ENCODE measurements around the gene CSPG4. TPM values are rescaled to one million over a fixed set of nuclear protein-coding genes. Genes with fewer than 3 reads are reported as not detected.
"Not testable (repeated sequence)": the region's sequence is repeated elsewhere in the genome, so short reads cannot be mapped to it uniquely, and the experiment has no call there.

CSPG4 gene
- total RNA-seq, 1 donor from 2014 or later, result 0.41 TPM

GRCh38 chr15:75694241-75695182, 18.1 kb downstream of the CSPG4 start:
- peak; percentile 68 for TF ChIP-seq CTCF (IDR thresholded peaks at IDR 0.05; ENCODE audit: unreplicated experiment)
- peaks cover 8% of the 10 kb centered on the region for H3K4me1 Mint-ChIP-seq (ENCODE audit: low read depth)
- peak; percentile 55 for DNase-seq (ENCODE audit: low spot score, unreplicated experiment)
- no peak overlapping the region for H3K4me3 Mint-ChIP-seq (ENCODE audit: low read depth)
- H3K36me3 Mint-ChIP-seq (ENCODE audit: insufficient read depth), result no peaks in the 10 kb centered on the region
- H3K27ac Mint-ChIP-seq, result peak overlapping the region; percentile 73
- no peaks in the 10 kb centered on the region for H3K9me3 Mint-ChIP-seq (ENCODE audit: low read depth)
- H3K27me3 Mint-ChIP-seq, result peaks cover 17% of the 10 kb centered on the region

GRCh38 chr15:75693501-75694240, 19.0 kb downstream of the CSPG4 start:
- Mint-ChIP-seq H3K27ac (no peak overlapping the region), H3K4me1 (ENCODE audit: low read depth) (peaks cover 8% of the 10 kb centered on the region), H3K36me3 (ENCODE audit: insufficient read depth) (no peaks in the 10 kb centered on the region), H3K27me3 (peaks cover 14% of the 10 kb centered on the region), H3K4me3 (ENCODE audit: low read depth) (no peak overlapping the region), H3K9me3 (ENCODE audit: low read depth) (no peaks in the 10 kb centered on the region)
- no peak for TF ChIP-seq CTCF (IDR thresholded peaks at IDR 0.05; ENCODE audit: unreplicated experiment)
- DNase-seq (ENCODE audit: low spot score, unreplicated experiment), result no peak

- not testable (repeated sequence) for DNase-seq (ENCODE audit: low spot score, unreplicated experiment); H3K27ac Mint-ChIP-seq; H3K36me3 Mint-ChIP-seq (ENCODE audit: insufficient read depth); H3K4me3 Mint-ChIP-seq (ENCODE audit: low read depth); H3K9me3 Mint-ChIP-seq (ENCODE audit: low read depth); H3K4me1 Mint-ChIP-seq (ENCODE audit: low read depth)
- H3K27me3 Mint-ChIP-seq, result peaks cover 14% of the 10 kb centered on the region
Observed at GRCh38 chr15:75693028-75693427, 19.6 kb downstream of the CSPG4 start.

- not testable (repeated sequence) for H3K4me1 Mint-ChIP-seq (ENCODE audit: low read depth); H3K36me3 Mint-ChIP-seq (ENCODE audit: insufficient read depth); H3K9me3 Mint-ChIP-seq (ENCODE audit: low read depth); H3K27ac Mint-ChIP-seq; H3K27me3 Mint-ChIP-seq; H3K4me3 Mint-ChIP-seq (ENCODE audit: low read depth); DNase-seq (ENCODE audit: low spot score, unreplicated experiment)
Observed at GRCh38 chr15:75692311-75692710, 20.3 kb downstream of the CSPG4 start.

GRCh38 chr15:75689429-75689828, 23.2 kb downstream of the CSPG4 start:
- H3K4me1 Mint-ChIP-seq (ENCODE audit: low read depth); H3K36me3 Mint-ChIP-seq (ENCODE audit: insufficient read depth); H3K27ac Mint-ChIP-seq; H3K4me3 Mint-ChIP-seq (ENCODE audit: low read depth); DNase-seq (ENCODE audit: low spot score, unreplicated experiment); H3K9me3 Mint-ChIP-seq (ENCODE audit: low read depth): not testable (repeated sequence)
- H3K27me3 Mint-ChIP-seq, result peaks cover 14% of the 10 kb centered on the region

- H3K9me3 Mint-ChIP-seq (ENCODE audit: low read depth), result no peaks in the 10 kb centered on the region
- no peak overlapping the region for H3K27ac Mint-ChIP-seq
- no peak for DNase-seq (ENCODE audit: low spot score, unreplicated experiment)
- no peak overlapping the region for H3K4me3 Mint-ChIP-seq (ENCODE audit: low read depth)
- no peaks in the 10 kb centered on the region for H3K36me3 Mint-ChIP-seq (ENCODE audit: insufficient read depth)
- TF ChIP-seq CTCF (IDR thresholded peaks at IDR 0.05; ENCODE audit: unreplicated experiment), result no peak
- H3K4me1 Mint-ChIP-seq (ENCODE audit: low read depth), result no peaks in the 10 kb centered on the region
- H3K27me3 Mint-ChIP-seq, result peaks cover 17% of the 10 kb centered on the region
Observed at GRCh38 chr15:75688831-75689230, 23.8 kb downstream of the CSPG4 start.
